Activated T-helper 2 cell treated with anti-CD3 and anti-CD28 coated beads, Interferon-gamma antibody, Interleukin-2, Interleukin-4, amounts not matched to agents 10 μg/mL and 5 μg/mL and 100 μg/mL, durations not matched to agents 14 hours and 24 hours and 36 hours (primary cell): ENCODE measurements around the gene CSMD2. TPM values are rescaled to one million over a fixed set of nuclear protein-coding genes. Genes with fewer than 3 reads are reported as not detected.

ENCODE experiments used
- DNase-seq: peaks from one replicate; pipeline ENCODE4 v3.0.0; 2021; ENCODE audit warnings: low spot score
- H3K27ac Mint-ChIP-seq: one replicate; pipeline ENCODE4 v1.8.0; 2021; ENCODE audit warnings: mixed read lengths
- H3K27me3 Mint-ChIP-seq: one replicate; pipeline ENCODE4 v1.8.0; 2021; ENCODE audit warnings: low read depth, mixed read lengths
- H3K36me3 Mint-ChIP-seq: one replicate; pipeline ENCODE4 v1.8.0; 2021; ENCODE audit warnings: low read depth, mixed read lengths
- H3K4me1 Mint-ChIP-seq: one replicate; pipeline ENCODE4 v1.8.0; 2021; ENCODE audit warnings: low read depth, mixed read lengths
- H3K4me3 Mint-ChIP-seq: one replicate; pipeline ENCODE4 v1.8.0; 2021; ENCODE audit warnings: low read depth, mild to moderate bottlenecking, moderate library complexity, mixed read lengths
- H3K9me3 Mint-ChIP-seq: one replicate; pipeline ENCODE4 v1.8.0; 2021; ENCODE audit warnings: mixed read lengths
- intact Hi-C: fragments of 100-400 bp; cut with micrococcal nuclease; formaldehyde crosslinking; loops from one replicate; pipeline ENCODE4 v1.15.1; 2023
- total RNA-seq: library from RNA; stranded (reverse); gene quantifications from 2 replicates; pipeline ENCODE4 v1.2.3, GENCODE V29; 2022

CSMD2 gene
- total RNA-seq, 1 donor from 2014 or later, result not detected

DNA sequence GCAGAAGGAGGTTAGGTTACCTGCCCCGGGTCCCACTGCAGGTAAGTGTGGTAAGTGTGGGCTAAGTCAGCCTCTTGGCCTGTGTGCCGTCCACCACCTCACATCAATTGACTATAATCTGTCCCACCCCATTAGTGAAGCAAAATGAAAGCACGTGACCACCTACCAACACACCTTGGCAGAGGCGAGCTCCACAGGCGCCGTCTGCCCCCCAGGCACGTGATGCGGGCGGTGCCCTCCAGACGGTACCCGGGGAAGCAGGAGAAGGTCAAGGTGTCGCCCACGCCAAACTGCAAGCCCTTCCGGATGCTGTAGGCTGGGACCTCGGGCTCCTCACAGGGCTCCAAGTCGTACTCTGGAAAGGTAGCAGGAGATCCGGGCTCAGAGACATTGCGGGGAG, 450.6 kb downstream of the CSMD2 start:
- Mint-ChIP-seq H3K9me3 (no peaks in the 10 kb centered on the region), H3K36me3 (no peaks in the 10 kb centered on the region), H3K27me3 (no peaks in the 10 kb centered on the region), H3K27ac (no peak overlapping the region), H3K4me3 (no peak overlapping the region), H3K4me1 (no peaks in the 10 kb centered on the region)
- intact Hi-C loops, result no loop called here
- no peak for DNase-seq

DNA sequence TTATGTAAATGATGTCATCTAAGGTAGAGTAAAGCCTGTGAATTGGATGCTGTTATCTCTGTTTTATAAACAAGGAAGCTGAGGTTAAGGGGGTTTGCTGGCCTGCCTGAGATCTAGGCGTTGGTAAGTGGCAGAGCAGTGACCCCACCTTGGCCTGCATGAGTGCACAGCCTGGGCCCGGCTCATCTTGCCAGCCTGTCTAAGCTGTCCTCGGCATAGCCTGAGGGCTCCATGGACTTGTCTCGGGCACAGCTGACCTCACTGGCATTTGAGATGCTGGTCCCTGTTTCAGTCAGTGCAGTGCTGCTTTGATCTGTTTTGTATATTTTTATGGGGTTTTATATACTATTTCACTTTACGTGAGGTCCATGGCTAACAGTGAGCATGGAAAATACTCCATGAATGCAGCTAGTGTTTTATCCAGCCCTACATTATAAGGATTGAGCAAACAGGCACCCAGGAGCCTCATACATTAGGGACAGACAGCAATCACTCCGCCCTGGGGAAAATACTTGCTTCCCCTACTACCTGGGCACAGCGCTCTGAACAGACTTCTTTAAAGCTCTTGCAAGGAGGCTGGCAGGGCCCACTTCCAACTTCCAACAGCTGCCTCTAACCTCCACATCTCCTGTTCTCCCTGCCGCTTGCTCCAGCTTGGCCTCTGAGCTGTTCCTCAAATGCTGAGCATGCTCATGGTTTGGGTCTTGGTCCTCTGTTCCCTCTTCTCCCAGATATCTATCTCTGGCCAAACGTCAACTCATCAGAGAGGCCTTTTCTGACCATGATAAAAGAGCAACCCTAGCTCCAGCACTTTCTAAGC, 451.8 kb downstream of the CSMD2 start:
- no peaks in the 10 kb centered on the region for H3K27me3 Mint-ChIP-seq
- DNase-seq, result no peak
- no peaks in the 10 kb centered on the region for H3K4me1 Mint-ChIP-seq
- no peak overlapping the region for H3K27ac Mint-ChIP-seq
- H3K36me3 Mint-ChIP-seq, result no peaks in the 10 kb centered on the region
- no peak overlapping the region for H3K4me3 Mint-ChIP-seq
- intact Hi-C loops, result no loop called here
- H3K9me3 Mint-ChIP-seq, result no peaks in the 10 kb centered on the region

- no peak overlapping the region for H3K27ac Mint-ChIP-seq
- intact Hi-C loops, result no loop called here
- no peaks in the 10 kb centered on the region for H3K36me3 Mint-ChIP-seq
- no peaks in the 10 kb centered on the region for H3K27me3 Mint-ChIP-seq
- no peaks in the 10 kb centered on the region for H3K4me1 Mint-ChIP-seq
- no peak overlapping the region for H3K4me3 Mint-ChIP-seq
- DNase-seq, result no peak
- H3K9me3 Mint-ChIP-seq, result no peaks in the 10 kb centered on the region
Measured at GRCh38 chr1:33712186-33712585, 452.8 kb downstream of the CSMD2 start.

DNA sequence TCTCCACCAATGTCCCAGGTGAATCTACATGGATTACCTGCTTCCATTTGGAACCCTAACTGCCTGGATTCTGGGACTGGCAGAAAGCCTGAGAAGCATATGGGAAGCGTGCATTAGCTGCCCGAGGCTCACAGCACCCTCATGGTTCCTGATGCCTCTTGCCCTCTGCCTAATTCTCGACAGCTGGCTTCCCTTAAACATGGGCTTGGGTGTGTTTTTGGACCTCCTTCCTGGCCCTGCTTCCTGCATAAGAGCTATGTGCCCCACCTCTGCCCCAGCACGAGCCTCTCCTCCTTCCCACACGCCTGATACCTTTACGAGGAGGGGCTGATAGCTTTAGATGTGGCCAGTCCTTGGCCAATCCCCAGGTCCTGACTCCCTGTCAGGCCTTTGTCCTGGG, 453.5 kb downstream of the CSMD2 start:
- H3K4me1 Mint-ChIP-seq, result no peaks in the 10 kb centered on the region
- H3K27ac Mint-ChIP-seq, result no peak overlapping the region
- DNase-seq, result no peak
- H3K4me3 Mint-ChIP-seq, result no peak overlapping the region
- intact Hi-C loops, result no loop called here
- no peaks in the 10 kb centered on the region for H3K36me3 Mint-ChIP-seq
- no peaks in the 10 kb centered on the region for H3K9me3 Mint-ChIP-seq
- H3K27me3 Mint-ChIP-seq, result no peaks in the 10 kb centered on the region

GRCh38 chr1:33710967-33711366, 454.1 kb downstream of the CSMD2 start:
- no peaks in the 10 kb centered on the region for H3K4me1 Mint-ChIP-seq
- no peak overlapping the region for H3K4me3 Mint-ChIP-seq
- no peaks in the 10 kb centered on the region for H3K36me3 Mint-ChIP-seq
- no peak for DNase-seq
- no peaks in the 10 kb centered on the region for H3K27me3 Mint-ChIP-seq
- intact Hi-C loops, result no loop called here
- H3K9me3 Mint-ChIP-seq, result no peaks in the 10 kb centered on the region
- no peak overlapping the region for H3K27ac Mint-ChIP-seq

DNA sequence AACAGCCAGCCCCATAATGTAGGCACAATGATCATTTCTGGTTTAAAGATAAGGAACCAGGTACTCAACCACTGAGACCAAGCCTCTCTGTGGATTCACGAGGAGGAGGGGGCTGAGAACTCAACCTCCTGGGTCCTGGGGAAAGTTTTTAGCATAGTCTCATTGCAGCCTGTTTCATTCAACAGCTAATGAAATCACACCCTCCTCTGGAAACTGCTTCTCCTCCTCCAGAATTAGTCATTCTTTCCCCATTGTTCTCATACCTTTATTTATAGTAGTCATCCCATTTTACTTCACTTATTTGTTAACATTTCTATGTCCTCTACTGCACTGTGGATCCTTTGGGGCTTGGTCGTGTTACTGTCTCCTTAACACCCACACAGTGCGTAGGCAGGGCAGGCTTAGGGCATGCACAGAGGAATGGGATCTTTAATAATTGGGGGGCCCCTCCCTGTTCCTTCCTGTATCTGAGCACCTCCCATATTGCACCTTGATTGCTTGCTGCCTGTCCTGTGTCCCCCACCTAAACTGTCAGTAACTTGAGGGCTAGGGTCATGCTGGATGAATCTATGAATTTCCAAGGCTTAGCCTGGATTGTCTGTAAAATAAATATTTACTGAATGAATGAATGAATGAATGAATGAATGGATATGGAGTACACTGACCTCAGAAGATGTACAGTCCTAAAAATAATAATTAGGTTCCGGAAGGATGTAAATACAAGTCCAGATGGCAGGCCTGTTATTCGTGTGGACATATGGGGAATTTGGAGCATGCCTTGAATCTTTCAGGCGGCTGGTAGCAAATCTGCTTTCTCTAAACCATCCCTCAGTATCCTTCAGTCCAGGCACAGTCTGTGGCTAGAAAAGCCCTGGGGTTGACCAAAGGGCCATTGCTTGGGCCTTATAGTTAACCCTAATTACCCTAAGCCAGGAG, 455.0 kb downstream of the CSMD2 start:
- no peak overlapping the region for H3K4me3 Mint-ChIP-seq
- intact Hi-C loops, result no loop called here
- no peaks in the 10 kb centered on the region for H3K9me3 Mint-ChIP-seq
- no peaks in the 10 kb centered on the region for H3K4me1 Mint-ChIP-seq
- no peak for DNase-seq
- H3K27me3 Mint-ChIP-seq, result no peaks in the 10 kb centered on the region
- H3K36me3 Mint-ChIP-seq, result no peaks in the 10 kb centered on the region
- no peak overlapping the region for H3K27ac Mint-ChIP-seq

GRCh38 chr1:33709174-33709782, 455.8 kb downstream of the CSMD2 start:
- Mint-ChIP-seq H3K4me1 (no peaks in the 10 kb centered on the region), H3K27me3 (no peaks in the 10 kb centered on the region), H3K36me3 (no peaks in the 10 kb centered on the region), H3K9me3 (no peaks in the 10 kb centered on the region), H3K4me3 (no peak overlapping the region), H3K27ac (no peak overlapping the region)
- no peak for DNase-seq
- intact Hi-C loops, result no loop called here

DNA sequence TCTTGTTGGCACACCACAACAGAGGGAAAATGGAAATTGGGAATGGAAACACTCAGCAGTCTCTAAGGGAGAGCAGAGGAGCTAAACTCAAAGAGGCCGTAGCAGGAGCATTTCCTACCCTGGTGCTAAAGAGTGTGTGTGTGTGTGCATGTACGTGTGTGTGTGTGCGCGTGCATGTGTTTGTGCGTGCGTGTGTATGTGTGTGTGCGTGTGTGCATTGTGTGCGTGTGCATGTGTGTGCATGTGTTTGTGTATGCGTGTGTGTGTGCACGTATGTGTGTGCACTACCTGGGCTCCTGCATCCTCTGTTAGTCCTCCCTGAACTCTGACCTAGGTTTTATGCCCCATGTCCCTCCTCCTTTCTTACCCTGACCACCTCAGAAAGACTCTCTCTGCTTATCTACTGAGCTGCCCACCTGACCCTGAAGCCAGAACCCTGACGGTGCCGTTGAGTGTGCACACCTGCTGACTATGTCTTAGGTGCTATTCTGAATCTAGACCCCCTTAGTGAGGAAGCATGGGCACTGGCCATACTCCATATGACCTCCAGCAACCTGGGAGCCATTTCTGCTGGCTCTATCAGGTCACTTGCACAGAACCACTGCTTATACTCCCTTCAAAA, 458.3 kb downstream of the CSMD2 start:
- no peaks in the 10 kb centered on the region for H3K36me3 Mint-ChIP-seq
- H3K9me3 Mint-ChIP-seq, result no peaks in the 10 kb centered on the region
- H3K27me3 Mint-ChIP-seq, result no peaks in the 10 kb centered on the region
- DNase-seq, result no peak
- no peak overlapping the region for H3K4me3 Mint-ChIP-seq
- intact Hi-C loops, result no loop called here
- H3K27ac Mint-ChIP-seq, result no peak overlapping the region
- no peaks in the 10 kb centered on the region for H3K4me1 Mint-ChIP-seq

DNA sequence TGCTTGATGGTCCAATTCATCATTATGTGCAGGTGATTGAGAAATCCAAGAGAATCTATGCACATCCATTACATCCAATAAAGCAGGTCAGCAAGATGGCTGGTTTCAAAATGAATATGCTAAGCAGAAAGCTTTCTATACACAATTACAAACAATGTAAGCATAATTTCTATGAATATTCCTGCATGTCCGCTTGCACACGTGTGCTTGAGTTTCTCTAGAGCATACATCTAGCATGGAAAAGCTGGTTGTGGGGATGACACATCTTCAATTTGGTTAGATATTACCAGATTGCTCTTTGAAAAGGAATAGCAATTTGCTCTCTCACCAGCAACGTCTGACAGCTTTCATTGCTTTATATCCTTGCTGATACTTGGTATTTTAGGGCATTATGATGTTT, 461.6 kb downstream of the CSMD2 start:
- no peaks in the 10 kb centered on the region for H3K9me3 Mint-ChIP-seq
- no peak overlapping the region for H3K27ac Mint-ChIP-seq
- DNase-seq, result no peak
- no peak overlapping the region for H3K4me3 Mint-ChIP-seq
- H3K36me3 Mint-ChIP-seq, result no peaks in the 10 kb centered on the region
- no peaks in the 10 kb centered on the region for H3K27me3 Mint-ChIP-seq
- H3K4me1 Mint-ChIP-seq, result no peaks in the 10 kb centered on the region
- intact Hi-C loops, result no loop called here

GRCh38 chr1:33698361-33699035, 466.5 kb downstream of the CSMD2 start:
- no peaks in the 10 kb centered on the region for H3K27me3 Mint-ChIP-seq
- no peaks in the 10 kb centered on the region for H3K9me3 Mint-ChIP-seq
- no peak overlapping the region for H3K27ac Mint-ChIP-seq
- intact Hi-C loops, result no loop called here
- H3K4me1 Mint-ChIP-seq, result no peaks in the 10 kb centered on the region
- no peak for DNase-seq
- no peak overlapping the region for H3K4me3 Mint-ChIP-seq
- H3K36me3 Mint-ChIP-seq, result no peaks in the 10 kb centered on the region

DNA sequence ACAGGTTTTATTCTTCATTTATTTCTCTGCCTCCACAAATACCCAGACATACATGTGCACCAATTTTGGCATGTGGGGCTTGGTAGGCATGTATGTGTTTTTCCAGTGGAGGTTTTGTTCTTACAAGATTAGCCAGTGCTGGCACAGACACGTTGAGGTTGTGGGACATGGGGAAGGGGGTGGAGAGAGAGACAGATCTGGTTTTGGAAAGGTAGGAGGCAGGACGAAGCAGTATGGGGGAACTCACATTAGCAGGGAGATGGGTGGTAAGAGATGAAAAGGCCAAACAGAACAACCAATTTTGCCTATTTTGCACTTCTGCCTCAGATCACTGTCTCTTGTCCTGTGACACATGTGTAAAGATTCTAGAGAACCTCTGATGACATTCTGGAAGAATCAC, 467.2 kb downstream of the CSMD2 start:
- Mint-ChIP-seq H3K27ac (no peak overlapping the region), H3K4me3 (no peak overlapping the region), H3K4me1 (no peaks in the 10 kb centered on the region), H3K36me3 (no peaks in the 10 kb centered on the region), H3K9me3 (no peaks in the 10 kb centered on the region), H3K27me3 (no peaks in the 10 kb centered on the region)
- no peak for DNase-seq
- intact Hi-C loops, result no loop called here

- no peak for DNase-seq
- no peak overlapping the region for H3K27ac Mint-ChIP-seq
- intact Hi-C loops, result no loop called here
- no peaks in the 10 kb centered on the region for H3K36me3 Mint-ChIP-seq
- no peak overlapping the region for H3K4me3 Mint-ChIP-seq
- H3K27me3 Mint-ChIP-seq, result no peaks in the 10 kb centered on the region
- H3K4me1 Mint-ChIP-seq, result no peaks in the 10 kb centered on the region
- no peaks in the 10 kb centered on the region for H3K9me3 Mint-ChIP-seq
Measured at GRCh38 chr1:33696962-33697361, 468.1 kb downstream of the CSMD2 start.
